NCI-H345 treated with DMSO at 0.1 percent for 48 hours (cell line): ENCODE results near the gene OCIAD1.
A peak's percentile ranks its signal among the peaks of the same experiment; 100 is the strongest.
"Not testable (repeated sequence)": the region's sequence is repeated elsewhere in the genome, so short reads cannot be mapped to it uniquely, and the experiment has no call there.

Experiments used
- DNase-seq: peaks from one replicate; lab custom pipeline; 2025; ENCODE audit not compliant: unreplicated experiment; lab: John Stamatoyannopoulos, UW

The OCIAD1 gene

GRCh38 chr4:48889750-48890149, 58.9 kb downstream of the OCIAD1 start:
- DNase-seq = not testable (repeated sequence)

- no peak for DNase-seq
Measured at GRCh38 chr4:48891028-48891619, 60.2 kb downstream of the OCIAD1 start.

- DNase-seq = no peak
Measured at GRCh38 chr4:48896845-48897244, 66.0 kb downstream of the OCIAD1 start.

- no peak for DNase-seq
Measured at GRCh38 chr4:48898733-48899431, 68.0 kb downstream of the OCIAD1 start.

- no peak for DNase-seq
Measured at GRCh38 chr4:48899432-48899749, 68.5 kb downstream of the OCIAD1 start.

- no peak for DNase-seq
Measured at GRCh38 chr4:48899950-48900349, 69.1 kb downstream of the OCIAD1 start.

- no peak for DNase-seq
Measured at GRCh38 chr4:48901196-48901595, 70.3 kb downstream of the OCIAD1 start.

- DNase-seq = no peak
Measured at GRCh38 chr4:48902266-48902665, 71.4 kb downstream of the OCIAD1 start.

GRCh38 chr4:48904101-48904500, 73.2 kb downstream of the OCIAD1 start:
- no peak for DNase-seq

- no peak for DNase-seq
Measured at GRCh38 chr4:48904541-48905142, 73.8 kb downstream of the OCIAD1 start.

GRCh38 chr4:48905363-48906015, 74.6 kb downstream of the OCIAD1 start:
- DNase-seq = no peak

GRCh38 chr4:48906206-48907173, 75.6 kb downstream of the OCIAD1 start, which contains the start of gene OCIAD2:
Gene OCIAD2 (minus strand): TSS chr4:48906774. CDS start chr4:48904549, 2,225 bp downstream.
- peak; percentile 71 for DNase-seq

- DNase-seq = no peak
Measured at GRCh38 chr4:48907706-48908477, 77.0 kb downstream of the OCIAD1 start.

GRCh38 chr4:48908687-48909086, 77.8 kb downstream of the OCIAD1 start:
- no peak for DNase-seq

- DNase-seq = no peak
Measured at GRCh38 chr4:48909697-48910096, 78.8 kb downstream of the OCIAD1 start.

- no peak for DNase-seq
Measured at GRCh38 chr4:48910511-48910910, 79.6 kb downstream of the OCIAD1 start.
